Stimulated activated CD4-positive, alpha-beta T cell treated with anti-CD3 and anti-CD28 coated beads, Interleukin-4, amount 100 ng/mL, for 24 hours (primary cell): Measurements from ENCODE around the gene SNX2.
A peak's percentile ranks its signal among the peaks of the same experiment; 100 is the strongest.
"Not testable (repeated sequence)": the region's sequence is repeated elsewhere in the genome, so short reads cannot be mapped to it uniquely, and the experiment has no call there.

Source experiments
- DNase-seq: peaks from one replicate; pipeline ENCODE4 v3.0.0-alpha.2; 2020

SNX2 gene

GRCh38 chr5:122845229-122846050 lies 70.6 kb downstream of the SNX2 start, which contains the start of gene SNX24:
Gene SNX24 (plus strand): TSS chr5:122845613. CDS start chr5:122845634, 21 bp downstream.
- DNase-seq: peak; percentile 69

- DNase-seq: no peak
These were observed 71.2 kb downstream of the SNX2 start for GRCh38 chr5:122846051-122846550.

- no peak for DNase-seq
These were observed 72.8 kb downstream of the SNX2 start for GRCh38 chr5:122847687-122848081.

GRCh38 chr5:122849771-122850170 lies 74.9 kb downstream of the SNX2 start:
- DNase-seq: no peak

- DNase-seq: not testable (repeated sequence)
These were observed 82.7 kb downstream of the SNX2 start for GRCh38 chr5:122857538-122857937.

GRCh38 chr5:122858451-122858850 lies 83.6 kb downstream of the SNX2 start:
- no peak for DNase-seq

GRCh38 chr5:122863240-122863639 lies 88.4 kb downstream of the SNX2 start:
- DNase-seq: no peak

- DNase-seq: no peak
These were observed 88.8 kb downstream of the SNX2 start for GRCh38 chr5:122863721-122864120.

GRCh38 chr5:122864400-122864799 lies 89.5 kb downstream of the SNX2 start:
- DNase-seq: peak; percentile 31

GRCh38 chr5:122864842-122865241 lies 90.0 kb downstream of the SNX2 start:
- no peak for DNase-seq

GRCh38 chr5:122870219-122870856 lies 95.5 kb downstream of the SNX2 start:
- DNase-seq: no peak

- no peak for DNase-seq
These were observed 96.8 kb downstream of the SNX2 start for GRCh38 chr5:122871661-122872060.

GRCh38 chr5:122874179-122874875 lies 99.4 kb downstream of the SNX2 start:
- DNase-seq: no peak

- DNase-seq: no peak
These were observed 102.6 kb downstream of the SNX2 start for GRCh38 chr5:122877518-122877917.

- no peak for DNase-seq
These were observed 104.2 kb downstream of the SNX2 start for GRCh38 chr5:122879076-122879475.
